Mammary epithelial cell (primary cell): ENCODE measurements around the gene STX17.

ENCODE experiments used
- CTCF ChIP-seq, 2 donors: IDR thresholded peaks in 1 of 2; conservative IDR thresholded peaks in 1 of 2; 2 replicates each; pipeline ENCODE4 v1.5.1; 2011 to 2012; ENCODE audit warnings: inconsistent platforms in 2 of 2, low read length in 2 of 2, mild to moderate bottlenecking in 2 of 2, control low read depth in 1 of 2, low read depth in 1 of 2; ENCODE audit not compliant: insufficient read depth in 1 of 2; ENCODE audit errors: extremely low read depth in 1 of 2
- EZH2 ChIP-seq: IDR thresholded peaks from 2 replicates; pipeline ENCODE4 v1.6.1; 2012; ENCODE audit warnings: low read length, inconsistent platforms, borderline replicate concordance

DNA sequence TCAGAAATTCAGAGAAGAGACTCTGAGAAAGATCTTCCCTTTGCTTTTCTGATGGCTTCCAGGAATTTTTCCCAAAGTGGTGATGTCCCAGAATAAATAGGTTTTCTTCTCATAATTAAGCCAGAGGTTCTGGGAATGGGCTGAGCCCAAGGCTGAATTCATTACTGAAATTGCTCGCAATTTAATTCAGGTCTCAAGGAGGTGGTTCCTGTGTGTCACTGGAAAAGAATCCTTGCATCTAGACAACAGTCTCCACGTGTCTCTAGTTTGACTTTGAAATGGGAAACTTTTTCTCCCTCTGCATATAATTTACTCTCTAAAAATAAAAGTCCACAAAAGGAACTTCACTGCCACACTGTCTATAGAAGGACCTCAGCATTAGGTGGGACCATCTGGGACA, 27.8 kb upstream of the STX17 start:
- no peak for TF ChIP-seq CTCF (conservative IDR thresholded peaks at IDR 0.05 in 1 of 2, IDR thresholded peaks at IDR 0.05 in 1 of 2; ENCODE audit: extremely low read depth in 1 of 2, insufficient read depth in 1 of 2, low read depth in 1 of 2, low read length in 2 of 2)
- TF ChIP-seq EZH2 = no peak
